Spleen (tissue), 11 donors: ENCODE measurements around the gene GRAMD1A. TPM values are rescaled to one million over a fixed set of nuclear protein-coding genes. Genes with fewer than 3 reads are reported as not detected.

Source experiments
- DNase-seq: peaks from one replicate; pipeline ENCODE4 v3.0.0-alpha.2; 2020
- H3K27ac ChIP-seq, 8 donors: fragments of 200-600 bp; sonication (generic) in 7 of 8; 1 replicate in 4 of 8; 2 replicates in 4 of 8; pipeline versions ENCODE4 v1.5.0 to v1.8.0; 2016 to 2021; ENCODE audit warnings: inconsistent platforms in 4 of 8, mild to moderate bottlenecking in 4 of 8, moderate library complexity in 1 of 8
- H3K27me3 ChIP-seq, 7 donors: fragments of 200-600 bp; sonication (generic) in 6 of 7; replicated peaks in 1 of 7; 1 replicate in 4 of 7; 2 replicates in 3 of 7; pipeline versions ENCODE4 v1.5.0 to v1.8.0; 2016 to 2021; ENCODE audit warnings: inconsistent platforms in 3 of 7, mild to moderate bottlenecking in 1 of 7
- H3K36me3 ChIP-seq, 6 donors: fragments of 200-600 bp; sonication (generic) in 5 of 6; 1 replicate in 4 of 6; 2 replicates in 2 of 6; pipeline versions ENCODE4 v1.5.0 to v1.8.0; 2016 to 2021; ENCODE audit warnings: inconsistent platforms in 2 of 6
- H3K4me1 ChIP-seq, 6 donors: fragments of 200-600 bp; sonication (generic) in 5 of 6; 1 replicate in 3 of 6; 2 replicates in 3 of 6; pipeline versions ENCODE4 v1.5.0 to v1.8.0; 2016 to 2021; ENCODE audit warnings: inconsistent platforms in 3 of 6
- H3K4me3 ChIP-seq, 8 donors: fragments of 200-600 bp; sonication (generic) in 7 of 8; 1 replicate in 4 of 8; 2 replicates in 4 of 8; pipeline versions ENCODE4 v1.5.0 to v1.8.0; 2016 to 2021; ENCODE audit warnings: inconsistent platforms in 4 of 8, mild to moderate bottlenecking in 4 of 8, moderate library complexity in 2 of 8
- H3K9me3 ChIP-seq, 8 donors: fragments of 200-600 bp; sonication (generic) in 7 of 8; 1 replicate in 4 of 8; 2 replicates in 4 of 8; pipeline versions ENCODE4 v1.5.0 to v1.8.0; 2016 to 2021; ENCODE audit warnings: inconsistent platforms in 4 of 8
- CTCF ChIP-seq, 11 experiments: fragments of 200-600 bp in 7 of 11; fragments of 450-650 bp in 4 of 11; sonication (generic) in 4 of 11; IDR thresholded peaks in 8 of 11; conservative IDR thresholded peaks in 3 of 11; 1 replicate in 7 of 11; 2 replicates in 4 of 11; pipeline versions ENCODE4 v1.4.0 to v1.8.0; 2016 to 2021; ENCODE audit warnings: antibody characterized with exemption in 11 of 11, inconsistent platforms in 4 of 11, mild to moderate bottlenecking in 1 of 11
- POLR2A ChIP-seq, 3 donors: fragments of 450-650 bp; IDR thresholded peaks; one replicate each; pipeline ENCODE4 v1.5.1; 2017; ENCODE audit warnings: antibody characterized with exemption in 3 of 3, mild to moderate bottlenecking in 1 of 3
- POLR2AphosphoS5 ChIP-seq, 3 donors: sonication (generic); formaldehyde crosslinking; IDR thresholded peaks; one replicate each; pipeline ENCODE4 v1.5.1; 2017; ENCODE audit warnings: antibody characterized with exemption in 3 of 3
- WGBS, 5 donors: extraction: QIAGEN DNeasy Blood & Tissue Kit in 3 of 5; methylation state at CpG; one replicate each; pipeline versions ENCODE4 v1.1.5 to v1.1.7; 2013 to 2018; 5-methylcytosine and 5-hydroxymethylcytosine counted together
- intact Hi-C: fragments of 100-400 bp; cut with DNase I; formaldehyde crosslinking; loops from one replicate; pipeline ENCODE4 v1.15.0; 2023; ENCODE audit warnings: low total_unique reads
- polyA plus RNA-seq, 3 donors: library from polyadenylated mRNA; stranded (reverse); fragments of 200-250 nt; gene quantifications; one replicate each; pipeline ENCODE4 v1.2.1, GENCODE V29; 2013
- total RNA-seq, 7 donors: library from RNA; depleted of rRNA in 3 of 7; stranded (reverse); fragments of >200 nt in 3 of 7; fragmentation: NEBNext Ultra II Directional in 4 of 7; extraction: Animal tissue kit (Norgen Biotek cat#: 25700) in 4 of 7; gene quantifications; one replicate each; pipeline versions ENCODE4 v1.1.0 to v1.2.1, GENCODE V29; 2016 to 2021
- donor health status: healthy with polysubstance abuse.
- donor health status: DM: no; HTN: no; CAD: no; lungs with moderate emphysema.
- donor health status: DM: no; HTN: no; CAD: no.
- donor health status: Bipolar disorder and iron deficiency.
- donor health status: healthy.
- donor health status: DM: no; HTN: no; CAD: no.
- donor health status: DM: yes; HTN: yes; CAD: no.

The GRAMD1A gene
- total and polyA plus RNA-seq, 10 donors = 30.0 to 177 (median 101) TPM

- peak overlapping the region in 2 of 8 donors; percentile 14 to 26 for H3K27ac ChIP-seq
- intact Hi-C loops = no loop called here
- DNase-seq = no peak
- H3K27me3 ChIP-seq = peaks cover 0 to 38% (median 7%) of the 10 kb centered on the region in 7 donors
- TF ChIP-seq POLR2AphosphoS5 (IDR thresholded peaks at IDR 0.05) (peak in 1 of 3 donors; percentile 16), POLR2A (IDR thresholded peaks at IDR 0.05) (no peak), CTCF (IDR thresholded peaks at IDR 0.05 in 8 of 11, conservative IDR thresholded peaks at IDR 0.05 in 3 of 11) (no peak)
- 16 to 41% (median 20%) methylated on average over 6 to 11 of the region's 11 CpGs for WGBS, 5 donors
- no peaks in the 10 kb centered on the region for H3K9me3 ChIP-seq
- peak overlapping the region in 7 of 8 donors; percentile 8 to 76 (median 40) for H3K4me3 ChIP-seq
- H3K36me3 ChIP-seq = peaks cover 0 to 53% (median 33%) of the 10 kb centered on the region in 6 donors
- peaks cover 0 to 39% (median 17%) of the 10 kb centered on the region in 6 donors for H3K4me1 ChIP-seq
These were observed 29.7 kb downstream of the GRAMD1A start for GRCh38 chr19:35029737-35030256.

GRCh38 chr19:35030257-35031071, 30.3 kb downstream of the GRAMD1A start, which contains the start of gene SCN1B:
Gene SCN1B, plus strand, starts transcription at chr19:35030470. Its CDS starts 351 bp downstream, at chr19:35030821.
- Histone ChIP-seq H3K36me3 (peaks cover 0 to 46% (median 26%) of the 10 kb centered on the region in 6 donors), H3K27ac (peak within 1 kb of the TSS in 3 of 8 donors; percentile 10 to 59 (median 26)), H3K4me3 (peak within 1 kb of the TSS; percentile 18 to 76 (median 40))

GRCh38 chr19:35031072-35031881, 31.2 kb downstream of the GRAMD1A start:
- WGBS, 5 donors = 11 to 14% (median 12%) methylated on average over 25 to 31 of the region's 31 CpGs
- no peak for DNase-seq
- peak in 1 of 3 donors; percentile 48 for TF ChIP-seq POLR2AphosphoS5 (IDR thresholded peaks at IDR 0.05)
- no peak for TF ChIP-seq CTCF (IDR thresholded peaks at IDR 0.05 in 8 of 11, conservative IDR thresholded peaks at IDR 0.05 in 3 of 11)
- intact Hi-C loops = no loop called here
- H3K27ac ChIP-seq = peak overlapping the region in 3 of 8 donors; percentile 10 to 59 (median 13)
- peak overlapping the region; percentile 18 to 76 (median 40) for H3K4me3 ChIP-seq
- peaks cover 0 to 38% (median 7%) of the 10 kb centered on the region in 7 donors for H3K27me3 ChIP-seq
- no peaks in the 10 kb centered on the region for H3K9me3 ChIP-seq
- H3K4me1 ChIP-seq = peaks cover 0 to 39% (median 17%) of the 10 kb centered on the region in 6 donors
- peaks cover 0 to 38% (median 18%) of the 10 kb centered on the region in 6 donors for H3K36me3 ChIP-seq

More at GRCh38 chr19:35030257-35031071, 30.3 kb downstream of the GRAMD1A start, which contains the start of gene SCN1B:
- Histone ChIP-seq H3K9me3 (no peaks in the 10 kb centered on the region), H3K27me3 (peaks cover 0 to 38% (median 7%) of the 10 kb centered on the region in 7 donors), H3K4me1 (peaks cover 0 to 39% (median 17%) of the 10 kb centered on the region in 6 donors)
- TF ChIP-seq CTCF (IDR thresholded peaks at IDR 0.05 in 8 of 11, conservative IDR thresholded peaks at IDR 0.05 in 3 of 11) (no peak), POLR2AphosphoS5 (IDR thresholded peaks at IDR 0.05) (peak in 1 of 3 donors; percentile 69)
- WGBS, 5 donors = 0 to 3% (median 1%) methylated on average over 13 to 118 of the region's 118 CpGs; no CpG with 5 or more reads in 1 of the 5 donors
- intact Hi-C loops = no loop called here
- DNase-seq = peak; percentile 83
